ENCODE data around the gene CMBL.

CMBL gene

GRCh38 chr5:10343486-10343885 is 35.8 kb upstream of the CMBL start:
- Histone ChIP-seq H3K27ac (ENCODE audit: low read length) (no peak overlapping the region), H3K9ac (ENCODE audit: low read length) (no peak overlapping the region), H3K9me3 (ENCODE audit: control insufficient read depth, low read depth, low read length) (no peaks in the 10 kb centered on the region), H3K27me3 (ENCODE audit: control insufficient read depth, insufficient read depth, low read length) (no peaks in the 10 kb centered on the region), H3K4me3 (ENCODE audit: low read length) (no peak overlapping the region), H3K36me3 (ENCODE audit: control insufficient read depth, low read depth, low read length) (no peaks in the 10 kb centered on the region), H3K4me1 (ENCODE audit: control insufficient read depth, low read depth, low read length) (peaks cover 11% of the 10 kb centered on the region)

- Histone ChIP-seq H3K4me1 (ENCODE audit: control insufficient read depth, low read depth, low read length) (peaks cover 11% of the 10 kb centered on the region), H3K9me3 (ENCODE audit: control insufficient read depth, low read depth, low read length) (no peaks in the 10 kb centered on the region), H3K36me3 (ENCODE audit: control insufficient read depth, low read depth, low read length) (no peaks in the 10 kb centered on the region), H3K9ac (ENCODE audit: low read length) (no peak overlapping the region), H3K27me3 (ENCODE audit: control insufficient read depth, insufficient read depth, low read length) (peaks cover 6% of the 10 kb centered on the region), H3K4me3 (ENCODE audit: low read length) (no peak overlapping the region), H3K27ac (ENCODE audit: low read length) (no peak overlapping the region)
Observed at GRCh38 chr5:10339958-10340357, 32.3 kb upstream of the CMBL start.

DNA sequence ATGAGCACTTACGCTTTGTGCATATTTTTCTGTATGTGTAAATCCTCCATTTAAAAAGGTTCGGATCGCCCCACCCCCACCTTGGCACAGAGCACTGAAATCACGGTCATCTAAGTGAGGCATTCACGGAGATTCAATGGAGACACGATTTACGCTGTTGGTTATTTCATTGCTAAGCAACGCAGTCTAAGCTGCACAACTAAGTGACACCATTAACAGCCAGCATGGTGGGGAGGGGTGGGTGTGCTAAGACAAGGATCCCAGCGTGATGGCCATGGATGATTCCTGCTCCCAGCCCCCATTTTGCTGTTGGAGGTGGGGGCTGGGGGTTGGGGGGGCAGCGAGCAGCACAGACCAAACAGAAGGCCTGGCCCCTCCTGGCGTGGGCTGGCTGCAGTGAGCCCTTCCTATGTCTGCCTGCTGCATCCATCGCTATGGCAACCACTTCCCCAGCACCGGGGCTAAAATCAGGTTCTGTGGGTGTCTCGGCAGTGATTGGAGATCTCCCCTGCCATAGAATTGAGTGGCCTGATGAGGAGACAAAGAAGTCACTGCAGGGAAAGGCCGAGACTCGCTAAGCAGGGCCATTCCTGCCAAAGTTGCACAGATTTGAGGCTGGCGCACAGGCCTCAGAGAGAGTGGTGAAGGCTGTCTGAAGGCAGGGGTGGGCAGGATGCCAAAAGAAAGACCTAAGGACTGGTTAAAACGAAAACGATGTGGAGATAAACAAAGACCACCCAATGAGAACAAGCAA is 31.5 kb upstream of the CMBL start:
- H3K4me3 ChIP-seq (ENCODE audit: low read length): peak overlapping the region; percentile 17

DNA sequence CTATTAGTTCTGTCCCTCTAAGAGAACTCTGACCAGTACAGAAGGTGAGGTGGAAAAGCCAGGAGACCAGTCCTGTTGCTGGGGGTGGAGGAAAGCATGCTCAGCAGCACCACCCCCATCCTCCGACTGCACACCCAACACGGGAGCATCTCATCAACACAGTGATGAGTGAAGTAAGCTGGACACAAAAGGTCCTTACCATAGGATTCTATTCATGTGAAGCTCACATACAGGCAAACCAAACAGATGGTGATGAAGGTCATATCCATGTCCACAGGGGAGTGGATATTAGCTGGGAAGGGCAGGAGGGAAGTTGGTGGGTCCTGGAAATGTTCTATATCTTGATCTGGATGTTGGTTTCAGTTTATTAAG is 31.0 kb upstream of the CMBL start:
- H3K4me1 ChIP-seq (ENCODE audit: control insufficient read depth, low read depth, low read length): peaks cover 11% of the 10 kb centered on the region
- no peaks in the 10 kb centered on the region for H3K36me3 ChIP-seq (ENCODE audit: control insufficient read depth, low read depth, low read length)
- H3K27ac ChIP-seq (ENCODE audit: low read length): no peak overlapping the region
- peaks cover 19% of the 10 kb centered on the region for H3K27me3 ChIP-seq (ENCODE audit: control insufficient read depth, insufficient read depth, low read length)
- H3K9me3 ChIP-seq (ENCODE audit: control insufficient read depth, low read depth, low read length): no peaks in the 10 kb centered on the region
- no peak overlapping the region for H3K4me3 ChIP-seq (ENCODE audit: low read length)
- no peak overlapping the region for H3K9ac ChIP-seq (ENCODE audit: low read length)

More for the DNA sequence above, 31.5 kb upstream of the CMBL start:
- peaks cover 11% of the 10 kb centered on the region for H3K4me1 ChIP-seq (ENCODE audit: control insufficient read depth, low read depth, low read length)
- H3K9me3 ChIP-seq (ENCODE audit: control insufficient read depth, low read depth, low read length): no peaks in the 10 kb centered on the region
- peaks cover 13% of the 10 kb centered on the region for H3K27me3 ChIP-seq (ENCODE audit: control insufficient read depth, insufficient read depth, low read length)
- no peak overlapping the region for H3K27ac ChIP-seq (ENCODE audit: low read length)
- H3K9ac ChIP-seq (ENCODE audit: low read length): no peak overlapping the region
- no peaks in the 10 kb centered on the region for H3K36me3 ChIP-seq (ENCODE audit: control insufficient read depth, low read depth, low read length)

- no peak overlapping the region for H3K27ac ChIP-seq (ENCODE audit: low read length)
- no peaks in the 10 kb centered on the region for H3K9me3 ChIP-seq (ENCODE audit: control insufficient read depth, low read depth, low read length)
- no peak overlapping the region for H3K4me3 ChIP-seq (ENCODE audit: low read length)
- H3K27me3 ChIP-seq (ENCODE audit: control insufficient read depth, insufficient read depth, low read length): peaks cover 26% of the 10 kb centered on the region
- H3K4me1 ChIP-seq (ENCODE audit: control insufficient read depth, low read depth, low read length): peaks cover 11% of the 10 kb centered on the region
- no peak overlapping the region for H3K9ac ChIP-seq (ENCODE audit: low read length)
- no peaks in the 10 kb centered on the region for H3K36me3 ChIP-seq (ENCODE audit: control insufficient read depth, low read depth, low read length)
Observed at GRCh38 chr5:10337986-10338385, 30.3 kb upstream of the CMBL start.

DNA sequence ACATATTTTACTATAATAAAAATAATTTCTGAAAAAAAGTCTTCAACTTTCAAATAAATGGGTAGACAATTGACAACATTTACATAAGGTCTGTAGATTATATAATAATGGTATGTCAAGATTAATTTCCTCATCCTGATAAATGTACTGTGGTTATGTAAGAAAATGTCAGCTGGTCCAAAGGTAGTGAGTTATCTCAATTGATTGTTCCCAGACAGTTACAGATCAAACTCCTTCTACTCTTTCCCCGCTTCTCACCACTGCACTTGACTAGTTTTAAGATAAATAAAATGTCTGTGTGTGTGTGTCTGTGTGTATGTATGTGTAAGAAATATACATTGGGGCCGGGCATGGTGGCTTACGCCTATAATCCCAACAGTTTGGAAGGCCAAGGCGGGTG is 29.4 kb upstream of the CMBL start:
- H3K9me3 ChIP-seq (ENCODE audit: control insufficient read depth, low read depth, low read length): no peaks in the 10 kb centered on the region
- H3K9ac ChIP-seq (ENCODE audit: low read length): no peak overlapping the region
- peaks cover 35% of the 10 kb centered on the region for H3K27me3 ChIP-seq (ENCODE audit: control insufficient read depth, insufficient read depth, low read length)
- H3K36me3 ChIP-seq (ENCODE audit: control insufficient read depth, low read depth, low read length): no peaks in the 10 kb centered on the region
- H3K27ac ChIP-seq (ENCODE audit: low read length): no peak overlapping the region
- H3K4me1 ChIP-seq (ENCODE audit: control insufficient read depth, low read depth, low read length): peaks cover 11% of the 10 kb centered on the region
- H3K4me3 ChIP-seq (ENCODE audit: low read length): no peak overlapping the region

GRCh38 chr5:10335711-10336470 is 28.2 kb upstream of the CMBL start:
- Histone ChIP-seq H3K9ac (ENCODE audit: low read length) (no peak overlapping the region), H3K4me3 (ENCODE audit: low read length) (no peak overlapping the region), H3K27me3 (ENCODE audit: control insufficient read depth, insufficient read depth, low read length) (peaks cover 47% of the 10 kb centered on the region), H3K4me1 (ENCODE audit: control insufficient read depth, low read depth, low read length) (peaks cover 11% of the 10 kb centered on the region), H3K27ac (ENCODE audit: low read length) (no peak overlapping the region), H3K9me3 (ENCODE audit: control insufficient read depth, low read depth, low read length) (no peaks in the 10 kb centered on the region), H3K36me3 (ENCODE audit: control insufficient read depth, low read depth, low read length) (no peaks in the 10 kb centered on the region)

DNA sequence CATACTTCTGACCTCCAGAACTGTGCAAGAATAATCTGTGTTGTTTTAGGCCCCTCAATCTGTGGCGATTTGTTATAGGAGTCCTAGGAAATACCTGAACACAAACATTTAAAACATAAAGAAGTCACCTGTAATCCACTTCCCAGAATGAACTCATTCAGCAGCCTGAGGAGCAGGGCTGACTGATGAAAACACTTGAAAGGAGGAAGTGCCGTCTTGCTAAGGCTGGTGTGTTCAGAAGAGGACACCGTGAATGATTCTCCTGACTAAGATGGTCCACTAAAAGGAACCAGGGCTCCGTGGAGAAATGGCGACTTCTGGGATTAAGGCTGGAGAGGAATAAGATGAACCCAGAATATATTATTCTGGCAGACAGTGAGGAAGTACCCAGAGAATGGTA is 27.1 kb upstream of the CMBL start:
- Histone ChIP-seq H3K4me3 (ENCODE audit: low read length) (no peak overlapping the region), H3K27me3 (ENCODE audit: control insufficient read depth, insufficient read depth, low read length) (peaks cover 52% of the 10 kb centered on the region), H3K36me3 (ENCODE audit: control insufficient read depth, low read depth, low read length) (no peaks in the 10 kb centered on the region), H3K4me1 (ENCODE audit: control insufficient read depth, low read depth, low read length) (peaks cover 11% of the 10 kb centered on the region), H3K9me3 (ENCODE audit: control insufficient read depth, low read depth, low read length) (no peaks in the 10 kb centered on the region), H3K9ac (ENCODE audit: low read length) (no peak overlapping the region), H3K27ac (ENCODE audit: low read length) (no peak overlapping the region)

- H3K4me1 ChIP-seq (ENCODE audit: control insufficient read depth, low read depth, low read length): no peaks in the 10 kb centered on the region
- H3K4me3 ChIP-seq (ENCODE audit: low read length): peak overlapping the region; percentile 76
- H3K9me3 ChIP-seq (ENCODE audit: control insufficient read depth, low read depth, low read length): no peaks in the 10 kb centered on the region
- no peaks in the 10 kb centered on the region for H3K36me3 ChIP-seq (ENCODE audit: control insufficient read depth, low read depth, low read length)
- H3K27ac ChIP-seq (ENCODE audit: low read length): no peak overlapping the region
- peaks cover 52% of the 10 kb centered on the region for H3K27me3 ChIP-seq (ENCODE audit: control insufficient read depth, insufficient read depth, low read length)
- H3K9ac ChIP-seq (ENCODE audit: low read length): no peak overlapping the region
Observed at GRCh38 chr5:10333154-10334006, 25.7 kb upstream of the CMBL start.

DNA sequence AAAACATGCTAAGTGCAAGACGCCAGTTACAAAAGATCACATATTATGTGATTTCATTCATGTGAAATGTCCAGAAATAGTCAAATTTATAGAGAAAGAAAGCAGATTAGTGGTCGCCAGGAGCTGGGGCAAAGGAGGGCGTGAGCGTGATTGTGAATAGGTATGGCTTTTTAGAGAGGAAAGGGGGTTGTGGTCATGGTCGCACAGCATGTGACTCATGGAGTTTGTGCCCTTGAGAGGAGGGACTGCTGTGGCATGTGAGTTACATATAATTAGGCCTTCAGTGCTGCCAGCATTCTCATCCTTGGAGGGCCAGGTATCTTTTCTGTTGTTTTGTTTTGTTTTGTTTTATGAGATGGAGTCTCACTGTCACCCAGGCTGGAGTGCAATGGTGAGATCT is 24.6 kb upstream of the CMBL start:
- peaks cover 52% of the 10 kb centered on the region for H3K27me3 ChIP-seq (ENCODE audit: control insufficient read depth, insufficient read depth, low read length)

GRCh38 chr5:10331341-10331796 is 23.7 kb upstream of the CMBL start:
- no peaks in the 10 kb centered on the region for H3K4me1 ChIP-seq (ENCODE audit: control insufficient read depth, low read depth, low read length)

More for the DNA sequence above, 24.6 kb upstream of the CMBL start:
- H3K36me3 ChIP-seq (ENCODE audit: control insufficient read depth, low read depth, low read length): no peaks in the 10 kb centered on the region
- H3K4me3 ChIP-seq (ENCODE audit: low read length): no peak overlapping the region
- no peak overlapping the region for H3K27ac ChIP-seq (ENCODE audit: low read length)
- no peak overlapping the region for H3K9ac ChIP-seq (ENCODE audit: low read length)
- no peaks in the 10 kb centered on the region for H3K9me3 ChIP-seq (ENCODE audit: control insufficient read depth, low read depth, low read length)
- H3K4me1 ChIP-seq (ENCODE audit: control insufficient read depth, low read depth, low read length): no peaks in the 10 kb centered on the region

More at GRCh38 chr5:10331341-10331796, 23.7 kb upstream of the CMBL start:
- Histone ChIP-seq H3K36me3 (ENCODE audit: control insufficient read depth, low read depth, low read length) (no peaks in the 10 kb centered on the region), H3K27ac (ENCODE audit: low read length) (no peak overlapping the region), H3K9ac (ENCODE audit: low read length) (no peak overlapping the region), H3K9me3 (ENCODE audit: control insufficient read depth, low read depth, low read length) (no peaks in the 10 kb centered on the region), H3K27me3 (ENCODE audit: control insufficient read depth, insufficient read depth, low read length) (peaks cover 52% of the 10 kb centered on the region), H3K4me3 (ENCODE audit: low read length) (no peak overlapping the region)
